Activated CD4-positive, alpha-beta T cell treated with anti-CD3 and anti-CD28 coated beads for 36 hours (primary cell): ENCODE data around the gene RFX5. TPM values are rescaled to one million over a fixed set of nuclear protein-coding genes. Genes with fewer than 3 reads are reported as not detected.

Experiments
- ATAC-seq: fragments of 200-7000 bp; cut with Tn5 transposase; one replicate; pipeline ENCODE4 v1.10.0; 2021; ENCODE audit warnings: mild to moderate bottlenecking, moderate library complexity
- CTCF ChIA-PET: fragments of 350-600 bp; sonication (Branson Sonifier 250); formaldehyde crosslinking; loops from one replicate; lab custom pipeline; 2021; ENCODE audit warnings: antibody characterized with exemption; lab: Charles Lee
- POLR2A ChIA-PET: fragments of 350-600 bp; sonication (Branson Sonifier 250); formaldehyde crosslinking; loops from one replicate; lab custom pipeline; 2021; ENCODE audit warnings: antibody characterized with exemption, inconsistent platforms; lab: Charles Lee
- DNase-seq: peaks from one replicate; pipeline ENCODE4 v3.0.0-alpha.2; 2020
- H3K27ac Mint-ChIP-seq: one replicate; pipeline ENCODE4 v1.8.0; 2021; ENCODE audit warnings: mixed read lengths
- H3K27me3 Mint-ChIP-seq: one replicate; pipeline ENCODE4 v1.8.0; 2021; ENCODE audit warnings: mixed read lengths
- H3K36me3 Mint-ChIP-seq: one replicate; pipeline ENCODE4 v1.8.0; 2021; ENCODE audit warnings: low read depth, mixed read lengths
- H3K4me1 Mint-ChIP-seq: one replicate; pipeline ENCODE4 v1.8.0; 2021; ENCODE audit warnings: mixed read lengths
- H3K4me3 Mint-ChIP-seq: one replicate; pipeline ENCODE4 v1.8.0; 2021; ENCODE audit warnings: mild to moderate bottlenecking, moderate library complexity, mixed read lengths
- H3K9me3 Mint-ChIP-seq: one replicate; pipeline ENCODE4 v1.8.0; 2021; ENCODE audit warnings: low read depth, mixed read lengths
- intact Hi-C, 2 experiments: fragments of 100-400 bp; cut with DNase I in 1 of 2; cut with micrococcal nuclease in 1 of 2; formaldehyde crosslinking; loops; one replicate each; pipeline versions ENCODE4 v1.14.2 to v1.15.1; 2022 to 2024; cut with DNase I, micrococcal nuclease
- total RNA-seq, 2 experiments: library from RNA; stranded (reverse); gene quantifications; one replicate each; pipeline ENCODE4 v1.2.3, GENCODE V29; 2021

RFX5 gene
- total RNA-seq, 2 experiments from 2014 or later: 47.6 to 50.4 TPM

DNA sequence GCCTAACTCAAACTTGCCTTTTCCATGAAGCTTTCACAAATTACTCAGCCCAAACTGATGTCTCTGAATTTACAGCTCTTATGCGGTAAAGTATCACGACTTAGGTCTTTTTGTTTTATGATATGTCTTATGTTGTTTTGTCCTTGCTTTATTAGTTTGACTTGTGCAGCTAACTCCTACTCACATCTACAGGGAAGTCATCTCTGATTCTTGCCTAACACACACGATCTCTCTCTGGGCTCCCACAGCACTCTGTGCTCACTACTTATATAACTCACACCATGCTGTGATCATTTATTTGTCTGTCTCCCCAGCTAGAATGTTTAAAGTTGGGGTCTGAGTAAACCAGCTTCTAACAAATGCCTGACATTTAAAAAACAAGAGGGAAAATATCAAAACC, 10.5 kb downstream of the RFX5 start:
- H3K9me3 Mint-ChIP-seq: no peaks in the 10 kb centered on the region
- H3K27me3 Mint-ChIP-seq: no peaks in the 10 kb centered on the region
- H3K4me3 Mint-ChIP-seq: no peak overlapping the region
- ChIA-PET POLR2A (no interaction called here), CTCF (interaction anchor here (0.6 to 11.0 kb wide), 5 partner anchors 10 to 398 kb away, joined by 4 to 203 read pairs (median 5); partner anchors contain the start of gene PI4KB)
- no peak overlapping the region for H3K27ac Mint-ChIP-seq
- DNase-seq (no peak), ATAC-seq (no peak)
- H3K36me3 Mint-ChIP-seq: peaks cover 2% of the 10 kb centered on the region
- peaks cover 8% of the 10 kb centered on the region for H3K4me1 Mint-ChIP-seq
- intact Hi-C loops: no loop called here

DNA sequence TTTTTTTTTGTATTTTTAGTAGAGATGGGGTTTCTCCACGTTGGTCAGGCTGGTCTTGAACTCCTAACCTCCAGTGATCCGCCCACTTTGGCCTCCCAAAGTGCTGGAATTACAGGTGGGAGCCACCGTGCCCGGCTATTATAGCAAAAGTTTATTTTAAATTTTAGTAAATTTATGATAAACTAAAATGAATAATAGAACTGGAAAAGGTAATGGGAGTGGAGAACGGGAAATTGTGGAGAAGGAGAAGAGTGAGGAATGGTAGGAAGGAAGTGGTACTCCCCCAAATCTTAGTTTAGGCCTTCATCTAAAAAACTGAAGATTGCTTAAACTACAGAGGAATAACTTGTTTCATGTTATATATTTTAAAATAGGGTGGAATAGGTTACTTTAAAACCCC, 12.2 kb downstream of the RFX5 start:
- Mint-ChIP-seq H3K4me1 (peaks cover under 1% of the 10 kb centered on the region), H3K4me3 (no peak overlapping the region), H3K27ac (no peak overlapping the region), H3K27me3 (no peaks in the 10 kb centered on the region), H3K36me3 (no peaks in the 10 kb centered on the region), H3K9me3 (no peaks in the 10 kb centered on the region)
- ChIA-PET POLR2A (interaction anchor here (0.6 kb wide), 1 partner anchor 245 kb away, joined by 4 read pairs; no protein-coding TSS in a partner anchor), CTCF (interaction anchor here (0.6 to 11.0 kb wide), 2 partner anchors 31 to 32 kb away, joined by 4 to 203 read pairs; no protein-coding TSS in a partner anchor)
- DNase-seq (no peak), ATAC-seq (no peak)
- intact Hi-C loops: no loop called here

DNA sequence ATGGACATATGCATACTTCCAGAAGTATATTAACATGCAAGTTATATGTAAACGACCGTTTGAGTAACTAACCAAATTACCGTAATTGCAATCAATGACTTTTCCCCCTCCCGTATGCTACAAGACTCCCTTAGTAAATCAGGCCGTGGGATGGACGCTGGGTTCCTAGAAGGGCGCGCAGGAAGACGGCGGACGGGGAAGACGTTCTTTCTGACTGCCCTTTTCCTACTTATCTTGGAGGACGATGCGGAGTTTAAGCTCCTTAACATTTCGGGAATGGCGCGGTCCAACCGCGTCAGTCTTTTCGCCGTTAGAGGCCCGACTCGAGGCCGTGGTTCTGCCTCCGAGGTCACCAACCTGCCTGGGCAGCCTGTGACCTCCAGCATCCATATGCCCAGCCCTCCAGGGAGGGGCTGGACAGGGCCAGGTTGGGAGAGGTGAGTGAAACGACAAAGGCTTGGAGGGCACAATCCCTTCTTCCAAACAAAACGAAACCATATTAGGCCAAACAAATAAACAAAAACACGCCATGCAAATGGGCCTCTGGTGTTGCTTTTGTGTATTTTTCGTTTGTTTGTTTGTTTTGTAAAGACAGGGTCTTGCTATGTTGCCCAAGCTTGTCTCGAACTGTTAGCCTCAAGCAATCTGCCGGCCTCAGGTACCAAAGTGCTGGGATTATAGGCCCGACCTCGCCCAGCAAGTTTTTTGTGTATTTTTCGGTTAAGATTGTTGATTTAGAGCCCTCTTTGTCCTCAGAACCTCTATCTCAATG, 19.0 kb downstream of the RFX5 start:
- peak; percentile 26 for DNase-seq
- ChIA-PET CTCF (interaction anchor here (0.6 to 8.5 kb wide), 10 partner anchors 8 to 78 kb away, joined by 3 to 80 read pairs (median 4); partner anchors contain the start of gene RFX5), POLR2A (interaction anchor here (0.6 to 3.1 kb wide), 8 partner anchors 13 to 463 kb away, joined by 3 to 29 read pairs (median 5); partner anchors contain the start of genes PSMD4, TDRKH and ZNF687)
- intact Hi-C loops: loop anchor here (1.0 to 5.0 kb wide), 17 partner anchors 12 to 766 kb away; partner anchors contain the start of genes RFX5 (in 2 of the 2), C2CD4D (in 1 of the 2), GABPB2 (in 1 of the 2) and MRPL9 (in 1 of the 2)
- peak; percentile 25 for ATAC-seq
- Mint-ChIP-seq H3K27ac (peak overlapping the region; percentile 95), H3K27me3 (no peaks in the 10 kb centered on the region), H3K4me3 (peak overlapping the region; percentile 92), H3K4me1 (peaks cover 26% of the 10 kb centered on the region), H3K36me3 (peaks cover 21% of the 10 kb centered on the region), H3K9me3 (no peaks in the 10 kb centered on the region)

- POLR2A ChIA-PET: interaction anchor here (0.6 to 3.1 kb wide), 8 partner anchors 11 to 463 kb away, joined by 3 to 29 read pairs (median 4); partner anchors contain the start of genes PSMD4, TDRKH and ZNF687
- CTCF ChIA-PET: interaction anchor here (0.7 to 8.5 kb wide), 11 partner anchors 9 to 122 kb away, joined by 3 to 80 read pairs (median 4); partner anchors contain the start of gene RFX5
- DNase-seq: peak; percentile 92
- peaks cover 25% of the 10 kb centered on the region for H3K36me3 Mint-ChIP-seq
- H3K9me3 Mint-ChIP-seq: no peaks in the 10 kb centered on the region
- H3K4me1 Mint-ChIP-seq: peaks cover 30% of the 10 kb centered on the region
- peak within 1 kb of the TSS; percentile 92 for H3K4me3 Mint-ChIP-seq
- ATAC-seq: peak; percentile 94
- peak within 1 kb of the TSS; percentile 95 for H3K27ac Mint-ChIP-seq
- no peaks in the 10 kb centered on the region for H3K27me3 Mint-ChIP-seq
- intact Hi-C loops: loop anchor here (1.0 to 5.0 kb wide), 17 partner anchors 13 to 765 kb away; partner anchors contain the start of genes RFX5 (in 2 of the 2), C2CD4D (in 1 of the 2), GABPB2 (in 1 of the 2) and MRPL9 (in 1 of the 2)
These were observed 19.7 kb downstream of the RFX5 start, which contains the start of gene PI4KB for GRCh38 chr1:151327223-151327902. TSS of gene PI4KB (minus strand) at chr1:151327416. CDS start at chr1:151316481, 10,935 bp downstream.

DNA sequence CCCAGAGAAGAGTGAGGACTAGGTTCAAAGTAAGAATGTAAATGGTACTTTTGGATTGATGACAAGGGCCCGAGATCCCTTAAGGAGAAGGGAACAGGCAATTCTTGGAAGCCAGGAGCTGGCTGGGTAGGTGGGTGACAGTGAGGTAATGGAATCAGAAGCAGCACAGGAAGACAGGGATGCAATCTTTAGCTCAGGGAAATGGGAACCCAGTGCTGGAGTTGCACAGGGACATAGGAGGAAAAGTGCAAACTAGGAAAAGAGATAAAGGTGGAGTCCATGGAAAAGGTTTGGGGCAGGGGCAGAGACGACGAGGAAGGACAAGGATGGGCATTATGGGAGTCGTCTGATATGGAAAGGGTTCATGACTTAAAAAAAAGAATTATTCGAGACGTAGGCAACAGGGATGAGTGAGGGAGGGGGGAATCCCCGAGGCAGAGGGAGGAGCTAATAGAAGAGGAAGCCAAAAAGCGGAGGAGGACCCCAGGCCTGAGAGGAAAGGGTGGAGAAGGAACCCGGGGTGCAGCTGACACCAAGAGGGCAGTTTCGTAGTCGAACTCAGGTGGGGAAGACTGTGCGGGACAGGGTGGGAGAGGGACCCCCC, 20.3 kb downstream of the RFX5 start:
- ChIA-PET CTCF (interaction anchor here (0.7 to 8.5 kb wide), 11 partner anchors 10 to 171 kb away, joined by 3 to 80 read pairs (median 5); no protein-coding TSS in a partner anchor), POLR2A (interaction anchor here (1.0 to 3.1 kb wide), 5 partner anchors 10 to 75 kb away, joined by 3 to 29 read pairs (median 5); partner anchors contain the start of genes PSMD4 and ZNF687)
- Mint-ChIP-seq H3K4me1 (peaks cover 35% of the 10 kb centered on the region), H3K4me3 (peak overlapping the region; percentile 92), H3K36me3 (peaks cover 30% of the 10 kb centered on the region), H3K27me3 (no peaks in the 10 kb centered on the region), H3K9me3 (no peaks in the 10 kb centered on the region), H3K27ac (peak overlapping the region; percentile 90)
- intact Hi-C loops: loop anchor here (1.0 to 5.0 kb wide), 17 partner anchors 14 to 764 kb away; partner anchors contain the start of genes RFX5 (in 2 of the 2), C2CD4D (in 1 of the 2), GABPB2 (in 1 of the 2) and MRPL9 (in 1 of the 2)
- peak; percentile 65 for ATAC-seq
- peak; percentile 74 for DNase-seq

GRCh38 chr1:151325646-151326429, 21.2 kb downstream of the RFX5 start:
- peak overlapping the region; percentile 90 for H3K27ac Mint-ChIP-seq
- no peaks in the 10 kb centered on the region for H3K27me3 Mint-ChIP-seq
- peak overlapping the region; percentile 92 for H3K4me3 Mint-ChIP-seq
- ChIA-PET CTCF (interaction anchor here (0.6 to 8.5 kb wide), 9 partner anchors 13 to 354 kb away, joined by 3 to 80 read pairs (median 3); no protein-coding TSS in a partner anchor), POLR2A (interaction anchor here (1.1 to 3.1 kb wide), 2 partner anchors 10 to 13 kb away, joined by 3 to 29 read pairs; no protein-coding TSS in a partner anchor)
- DNase-seq: no peak
- H3K4me1 Mint-ChIP-seq: peaks cover 38% of the 10 kb centered on the region
- intact Hi-C loops: loop anchor here (2.0 to 5.0 kb wide), 4 partner anchors 129 to 764 kb away; partner anchors contain the start of genes C2CD4D (in 1 of the 2), MRPL9 (in 1 of the 2) and PIP5K1A (in 1 of the 2)
- H3K9me3 Mint-ChIP-seq: no peaks in the 10 kb centered on the region
- H3K36me3 Mint-ChIP-seq: peaks cover 30% of the 10 kb centered on the region
- no peak for ATAC-seq

DNA sequence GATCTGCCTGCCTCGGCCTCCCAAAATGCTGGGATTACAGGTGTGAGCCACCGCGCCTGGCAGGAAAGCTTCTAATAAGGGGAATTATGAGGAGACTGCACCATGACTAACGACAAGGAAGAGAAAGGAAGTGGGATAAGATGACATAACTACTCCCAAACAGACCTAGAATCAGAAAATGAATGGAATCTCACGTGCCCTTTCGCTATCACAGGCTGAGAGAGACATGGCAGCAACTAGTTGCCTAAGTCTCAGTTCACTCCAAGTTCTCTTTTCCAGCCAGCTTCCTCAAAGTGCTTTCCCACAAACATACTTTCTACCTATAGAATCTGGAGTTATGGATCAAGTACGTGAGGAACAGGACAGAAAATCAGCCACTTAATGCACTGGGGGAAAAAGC, 21.8 kb downstream of the RFX5 start:
- intact Hi-C loops: loop anchor here (5.0 kb wide), 3 partner anchors 128 to 763 kb away; partner anchors contain the start of genes C2CD4D (in 1 of the 2) and PIP5K1A (in 1 of the 2)
- Mint-ChIP-seq H3K36me3 (peaks cover 33% of the 10 kb centered on the region), H3K4me1 (peaks cover 41% of the 10 kb centered on the region), H3K4me3 (peak overlapping the region; percentile 92), H3K9me3 (no peaks in the 10 kb centered on the region), H3K27me3 (no peaks in the 10 kb centered on the region), H3K27ac (peak overlapping the region; percentile 90)
- ChIA-PET CTCF (interaction anchor here (0.6 to 8.5 kb wide), 7 partner anchors 12 to 355 kb away, joined by 3 to 80 read pairs (median 5); no protein-coding TSS in a partner anchor), POLR2A (interaction anchor here (1.1 to 3.1 kb wide), 2 partner anchors 9 to 13 kb away, joined by 3 to 29 read pairs; no protein-coding TSS in a partner anchor)
- ATAC-seq (no peak), DNase-seq (no peak)

- no peak for DNase-seq
- H3K27ac Mint-ChIP-seq: no peak overlapping the region
- ChIA-PET POLR2A (interaction anchor here (1.6 kb wide), 1 partner anchor 13 kb away, joined by 6 read pairs; no protein-coding TSS in a partner anchor), CTCF (interaction anchor here (0.7 to 8.5 kb wide), 6 partner anchors 11 to 73 kb away, joined by 3 to 76 read pairs (median 3); no protein-coding TSS in a partner anchor)
- no peak overlapping the region for H3K4me3 Mint-ChIP-seq
- no peaks in the 10 kb centered on the region for H3K9me3 Mint-ChIP-seq
- peaks cover 36% of the 10 kb centered on the region for H3K36me3 Mint-ChIP-seq
- peaks cover 41% of the 10 kb centered on the region for H3K4me1 Mint-ChIP-seq
- H3K27me3 Mint-ChIP-seq: no peaks in the 10 kb centered on the region
- intact Hi-C loops: no loop called here
- no peak for ATAC-seq
These were observed 22.6 kb downstream of the RFX5 start for GRCh38 chr1:151324390-151324930.

DNA sequence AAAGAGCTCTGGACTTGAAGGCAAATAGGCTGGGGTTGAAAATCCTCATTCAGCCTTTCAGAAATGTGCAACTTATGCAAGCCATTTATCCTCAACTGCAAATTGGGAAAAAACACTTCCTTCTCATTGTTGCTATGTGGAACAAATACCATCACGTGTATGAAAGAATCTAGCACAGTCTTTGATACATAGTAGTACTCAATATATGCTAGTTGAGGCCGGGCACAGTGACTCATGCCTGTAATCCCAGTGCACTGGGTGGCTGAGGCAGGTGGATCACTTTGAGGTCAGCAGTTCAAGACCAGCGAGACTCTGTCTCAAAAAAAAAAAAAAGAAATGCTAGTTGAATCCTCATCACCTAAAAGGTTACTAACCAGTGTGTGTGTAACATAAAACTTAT, 28.1 kb downstream of the RFX5 start:
- Mint-ChIP-seq H3K27ac (no peak overlapping the region), H3K4me1 (peaks cover 25% of the 10 kb centered on the region), H3K27me3 (no peaks in the 10 kb centered on the region), H3K36me3 (peaks cover 44% of the 10 kb centered on the region), H3K4me3 (no peak overlapping the region), H3K9me3 (no peaks in the 10 kb centered on the region)
- POLR2A ChIA-PET: interaction anchor here (0.6 kb wide), 1 partner anchor 38 kb away, joined by 3 read pairs; no protein-coding TSS in a partner anchor
- intact Hi-C loops: no loop called here
- DNase-seq (peak; percentile 26), ATAC-seq (peak; percentile 47)
- CTCF ChIA-PET: interaction anchor here (1.0 to 1.6 kb wide), 2 partner anchors 11 to 18 kb away, joined by 3 to 7 read pairs; no protein-coding TSS in a partner anchor
